ENCODE results near the gene MATN1.

MATN1 gene

GRCh38 chr1:30744060-30744756, 20.8 kb upstream of the MATN1 start:
- no peak for DNase-seq

DNA sequence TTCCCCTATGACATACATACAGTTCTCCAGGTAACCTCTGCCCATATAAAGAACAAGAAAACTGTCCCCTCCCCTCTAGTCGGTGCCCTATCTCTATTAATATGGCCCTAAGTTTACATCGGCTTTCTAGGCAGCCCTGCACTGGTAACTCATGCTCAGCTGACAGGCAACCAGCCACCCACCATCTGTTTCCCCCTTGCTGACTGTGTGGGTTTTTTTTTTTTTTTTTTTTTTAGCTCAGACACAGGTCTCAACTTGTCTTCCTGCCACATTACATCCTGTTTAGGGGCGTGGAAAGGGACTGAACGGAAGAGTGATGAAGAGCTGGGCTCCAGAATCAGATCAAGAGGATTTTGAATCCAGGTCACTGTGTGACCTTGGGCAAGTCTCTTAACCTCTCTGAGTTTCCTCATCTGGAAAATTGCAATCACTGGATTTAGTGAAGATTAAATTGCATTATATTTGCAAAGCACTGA, 20.2 kb upstream of the MATN1 start:
- peak; percentile 57 for DNase-seq

GRCh38 chr1:30742963-30743559, 19.7 kb upstream of the MATN1 start:
- no peak for DNase-seq

GRCh38 chr1:30742300-30742962, 19.0 kb upstream of the MATN1 start:
- no peak for DNase-seq

DNA sequence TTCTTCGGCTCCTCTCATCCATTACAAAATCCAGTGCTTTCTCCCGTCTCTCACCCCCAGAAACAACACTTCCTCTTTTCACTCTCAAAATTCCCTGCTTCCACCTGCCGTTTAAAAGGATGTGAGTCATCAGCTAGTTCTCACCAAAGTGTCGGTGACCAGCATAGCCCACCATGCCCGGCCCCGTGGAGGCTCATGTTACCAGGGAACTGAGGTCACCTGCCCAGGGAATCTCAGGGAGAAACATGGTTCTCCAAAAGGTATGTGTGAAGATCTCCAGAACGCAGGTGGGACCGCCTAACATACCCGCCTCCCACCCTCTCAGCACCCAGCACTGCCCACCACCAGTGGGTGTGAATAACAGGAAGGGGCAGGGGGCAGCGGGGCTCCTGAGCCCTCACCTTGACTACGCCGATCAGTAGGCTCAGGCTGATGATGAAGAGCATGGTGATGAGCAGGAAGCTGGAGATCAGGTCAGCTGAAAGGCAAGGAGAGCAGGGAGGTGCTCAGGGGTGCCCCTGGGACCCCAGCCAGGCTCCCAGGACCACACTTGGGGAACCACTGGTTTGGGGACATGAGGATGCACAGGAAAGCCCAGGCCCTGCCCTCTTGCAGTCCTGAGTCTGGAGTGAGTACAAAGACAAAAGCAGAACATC, 18.0 kb upstream of the MATN1 start:
- peak; percentile 78 for DNase-seq

DNA sequence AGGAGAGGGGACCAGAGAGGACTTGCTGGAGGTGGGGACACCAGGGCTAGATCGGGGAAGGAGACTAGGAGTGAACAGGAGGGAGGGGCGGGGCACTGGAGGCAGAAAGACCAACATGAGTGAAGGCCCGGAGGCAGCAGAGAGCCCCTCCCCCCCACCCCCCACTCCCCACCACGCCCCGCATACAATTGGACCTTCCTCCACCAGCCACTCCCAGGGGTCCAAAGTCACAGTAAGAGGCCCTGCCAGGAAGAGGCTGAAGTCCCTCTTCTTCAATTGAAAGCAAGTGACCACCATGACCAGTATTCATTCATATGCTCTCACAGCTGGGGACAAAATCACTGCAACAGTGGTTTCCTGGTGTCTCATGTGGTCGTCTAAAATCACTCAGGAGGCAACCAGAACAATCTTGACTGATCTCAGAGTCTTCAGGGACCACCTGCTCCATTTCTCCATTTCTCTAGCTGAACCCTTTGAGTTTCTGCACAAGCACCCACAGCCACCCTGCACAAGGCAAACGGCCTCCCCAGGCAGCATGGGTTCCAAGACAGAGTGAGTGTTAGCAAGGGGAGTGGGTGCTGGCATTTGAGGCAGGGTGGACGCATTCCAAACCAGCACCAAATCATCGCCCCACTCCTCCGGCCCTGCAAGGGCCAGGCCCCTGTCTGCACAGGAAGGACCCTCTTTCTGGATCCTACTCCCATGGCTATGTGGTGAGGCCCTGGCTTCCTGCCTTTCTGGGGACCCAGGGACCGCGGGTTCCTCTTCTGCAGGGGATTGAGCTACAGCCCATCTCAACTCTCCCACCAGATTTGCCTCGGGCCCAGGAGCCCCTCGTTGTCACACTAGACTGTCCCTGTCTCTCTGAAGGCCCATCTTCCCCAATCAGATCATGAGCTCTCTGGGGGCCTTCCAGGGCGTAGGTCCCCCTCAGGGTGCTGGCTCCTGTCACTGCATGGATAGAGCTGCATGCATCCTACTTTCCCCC, 17.2 kb upstream of the MATN1 start:
- no peak for DNase-seq

GRCh38 chr1:30739601-30740000, 16.2 kb upstream of the MATN1 start:
- DNase-seq: no peak

- DNase-seq: no peak
Observed at GRCh38 chr1:30738715-30739559, 15.6 kb upstream of the MATN1 start.

DNA sequence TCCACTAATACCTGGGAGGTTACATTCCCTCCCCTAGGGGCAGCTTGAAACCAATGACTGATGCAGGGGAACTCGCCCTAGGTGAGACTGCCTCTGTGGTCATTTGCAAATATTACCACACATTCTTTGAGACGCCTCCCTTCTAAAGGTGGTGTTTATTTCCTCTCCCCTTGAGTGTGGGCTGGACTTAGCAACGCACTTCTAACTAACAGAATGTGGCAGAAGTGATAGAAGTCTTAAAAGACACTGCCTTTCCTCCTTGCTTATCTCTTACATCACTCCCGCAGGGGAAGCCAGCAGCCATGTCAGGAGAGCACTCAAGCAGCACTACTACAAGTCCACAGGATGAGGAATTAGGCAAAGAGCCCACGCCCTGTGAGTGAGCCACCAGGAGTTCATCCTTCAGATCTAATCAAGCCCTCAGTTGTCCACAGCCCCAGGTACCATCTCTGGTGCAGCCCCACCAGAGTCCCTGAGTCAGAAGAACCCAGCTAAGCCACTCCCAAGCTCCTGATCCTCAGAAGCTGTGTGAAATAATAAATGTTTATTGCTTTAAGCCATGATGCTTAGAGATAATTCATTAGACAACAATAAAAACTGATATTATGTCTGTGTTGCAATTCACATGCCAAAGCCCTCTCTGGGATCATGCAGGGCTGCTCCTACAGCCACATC, 14.8 kb upstream of the MATN1 start:
- DNase-seq: no peak

- DNase-seq: no peak
Observed at GRCh38 chr1:30737357-30738039, 14.1 kb upstream of the MATN1 start.

DNA sequence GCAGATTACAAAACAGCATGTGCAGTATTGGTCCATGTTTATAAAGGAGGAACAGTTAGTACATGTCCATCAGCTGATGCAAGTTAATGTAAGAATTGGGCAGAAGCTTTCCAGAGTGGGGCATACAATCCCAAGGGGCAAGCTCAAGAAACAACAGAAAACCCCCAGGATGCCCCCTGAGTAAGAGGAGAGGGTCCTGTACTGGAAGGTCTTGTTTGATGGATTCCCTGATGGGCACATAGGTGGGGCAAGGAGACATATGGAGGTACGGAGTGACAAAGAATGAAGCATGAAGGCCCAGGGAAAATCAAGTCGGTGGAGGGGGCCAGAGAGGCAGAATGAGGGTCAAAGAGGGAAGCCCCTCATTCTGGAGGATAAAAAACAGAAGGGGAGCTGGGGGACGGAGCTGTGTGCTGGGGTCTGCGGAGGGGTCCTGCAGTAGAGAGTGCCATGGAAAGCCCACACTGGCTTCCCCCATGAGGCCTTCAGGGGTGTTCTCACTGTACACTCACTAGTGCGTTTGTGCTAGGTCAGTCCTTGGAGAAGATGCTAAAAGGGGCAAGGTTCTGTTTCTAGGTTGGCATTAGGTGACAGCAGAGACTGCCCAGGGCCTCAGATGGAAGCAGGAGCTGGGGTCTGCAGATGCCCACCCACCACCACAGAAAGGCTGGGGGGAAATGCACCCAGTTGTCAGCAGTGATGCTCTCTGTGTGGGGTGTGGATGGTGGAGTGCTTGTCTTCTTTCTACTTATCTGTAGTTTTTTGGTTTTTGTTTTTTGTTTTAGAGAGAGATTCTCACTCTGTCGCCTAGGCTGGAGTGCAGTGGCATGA, 12.5 kb upstream of the MATN1 start:
- DNase-seq: no peak

- no peak for DNase-seq
Observed at GRCh38 chr1:30735124-30735523, 11.7 kb upstream of the MATN1 start.

GRCh38 chr1:30734580-30734979, 11.2 kb upstream of the MATN1 start:
- no peak for DNase-seq

- no peak for DNase-seq
Observed at GRCh38 chr1:30734106-30734505, 10.7 kb upstream of the MATN1 start.

- no peak for DNase-seq
Observed at GRCh38 chr1:30733493-30733892, 10.1 kb upstream of the MATN1 start.

DNA sequence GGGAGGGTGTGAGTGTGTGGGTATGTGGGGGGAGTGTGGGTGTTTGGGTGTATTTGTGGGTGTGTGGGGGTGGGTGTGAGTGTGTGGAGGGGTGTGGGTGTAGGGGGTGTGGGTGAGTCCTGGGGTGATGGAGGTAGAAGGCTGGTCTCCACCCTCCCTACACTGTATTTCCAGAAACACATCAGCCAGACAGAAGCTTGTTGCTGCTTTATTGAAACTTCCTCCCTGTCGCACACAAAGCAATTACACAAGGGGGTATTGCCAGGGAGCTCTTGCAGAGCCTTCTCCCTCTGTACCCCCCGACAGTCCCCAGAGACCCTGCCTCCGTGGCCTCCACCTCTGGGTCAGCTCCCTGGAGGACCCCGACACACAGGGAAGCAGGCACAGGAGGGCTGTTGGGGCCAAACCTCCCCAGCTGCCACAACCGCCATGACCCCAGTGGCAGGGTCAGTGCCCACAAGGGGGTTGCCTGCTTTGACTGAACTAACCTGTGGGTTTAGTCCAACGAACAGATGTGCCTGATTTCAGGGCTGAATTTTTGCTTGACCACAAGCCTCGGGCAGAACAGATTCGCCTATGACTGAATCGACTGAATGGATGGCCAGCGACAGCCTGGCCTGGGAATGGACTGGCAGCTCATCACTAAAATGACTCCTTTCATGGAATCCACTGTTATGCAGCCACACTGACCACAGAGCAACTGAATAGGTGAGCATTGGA, 9.1 kb upstream of the MATN1 start:
- no peak for DNase-seq

DNA sequence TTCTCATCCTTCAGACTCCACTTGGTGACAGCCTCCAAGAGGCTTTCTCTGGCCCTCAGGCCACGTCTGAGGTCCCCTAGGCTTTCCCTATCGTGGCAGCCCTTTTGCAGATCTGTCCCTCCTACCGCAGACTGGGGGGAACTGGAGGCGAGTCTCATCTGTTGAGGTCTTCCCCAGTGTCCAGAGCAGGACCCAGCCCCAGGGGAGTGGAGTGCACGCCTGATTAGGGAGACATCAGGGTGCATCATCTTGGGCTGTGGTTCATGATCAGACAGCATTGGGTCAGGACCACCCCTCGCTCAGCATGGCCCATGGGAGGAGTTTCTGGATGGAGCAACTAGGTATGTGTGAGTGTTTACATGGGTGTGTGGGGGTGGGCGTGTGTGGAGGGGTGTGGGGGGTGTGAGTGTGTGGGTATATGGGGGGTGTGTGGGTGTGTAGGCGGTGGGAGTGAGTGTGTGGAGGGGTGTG, 8.5 kb upstream of the MATN1 start:
- DNase-seq: no peak

DNA sequence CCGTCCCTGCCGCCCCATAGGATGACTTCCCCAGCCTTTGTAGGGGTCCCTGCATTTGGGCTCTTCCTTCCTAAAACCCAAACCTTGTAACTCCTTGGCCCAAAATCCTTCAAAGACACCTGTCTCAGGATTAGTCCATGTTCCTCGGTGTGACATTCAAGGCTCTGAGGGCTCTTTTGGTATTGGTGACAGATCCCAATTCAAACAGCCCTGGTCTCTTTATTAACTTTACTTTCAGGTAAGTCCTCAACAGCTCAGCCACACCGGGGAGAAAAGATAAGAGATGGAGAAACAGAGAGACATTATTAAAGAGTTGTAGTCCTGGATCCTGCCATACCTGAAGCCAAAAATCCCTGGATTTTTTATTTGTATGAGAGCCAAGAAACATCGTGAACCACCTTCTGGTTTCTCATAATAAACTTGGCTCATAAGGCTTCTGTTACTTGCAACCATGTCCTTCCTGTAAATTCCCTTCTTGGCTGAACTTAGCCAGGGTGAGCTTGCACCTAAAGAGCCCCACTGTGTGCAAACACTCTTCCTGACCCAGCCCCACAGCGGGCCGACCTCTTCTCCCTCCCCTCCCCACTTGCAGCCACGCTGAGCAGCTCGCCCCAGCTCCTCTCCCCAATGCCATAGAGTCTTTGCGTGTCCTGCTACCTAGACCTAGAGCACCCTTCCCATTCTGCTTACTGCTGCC, 7.9 kb upstream of the MATN1 start:
- no peak for DNase-seq
